Activated CD8-positive, alpha-beta memory T cell treated with anti-CD3 and anti-CD28 coated beads for 1 hour (primary cell): Measurements from ENCODE around the gene USP15.

ENCODE experiments used
- DNase-seq, 2 donors: peaks; one replicate each; pipeline ENCODE4 v3.0.0-alpha.2; 2020; ENCODE audit warnings: low read depth in 1 of 2; ENCODE audit errors: extremely low read depth in 1 of 2

Gene USP15

DNA sequence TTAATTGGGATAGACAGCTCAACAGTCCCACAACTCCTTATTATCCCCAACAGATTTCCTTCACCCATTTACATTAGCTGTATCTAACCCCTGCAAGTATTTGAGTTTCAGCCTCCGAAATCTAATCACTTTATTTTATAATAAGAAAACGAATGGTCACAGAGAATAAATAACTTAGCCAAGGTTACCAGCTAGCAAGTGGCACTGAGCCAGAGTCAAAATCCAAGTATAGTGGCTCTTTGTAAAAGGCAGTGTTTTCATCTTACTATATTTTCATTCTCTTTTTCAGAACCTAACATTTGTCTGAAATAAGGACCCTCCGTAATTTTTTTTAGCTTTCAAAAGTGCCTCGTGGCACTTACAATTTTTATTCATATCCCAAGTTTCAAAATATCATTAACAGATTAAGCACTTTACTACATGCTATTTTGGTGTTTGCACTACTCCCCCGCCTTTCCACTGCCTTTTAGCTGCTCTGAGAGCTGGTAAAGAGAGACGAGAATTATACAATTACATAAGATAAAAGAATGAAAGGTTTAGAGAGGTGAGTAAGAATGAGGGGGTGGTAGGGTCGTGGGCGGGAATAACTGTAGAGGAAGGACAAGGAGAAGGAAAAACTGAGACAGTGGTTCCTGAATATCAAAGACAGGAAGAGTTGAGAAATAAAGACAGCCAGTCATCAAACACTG lies 3.7 kb upstream of the USP15 start:
- peak in 1 of 2 donors; percentile 14 for DNase-seq

- DNase-seq: no peak
These were observed 2.0 kb upstream of the USP15 start for GRCh38 chr12:62258231-62258630.

DNA sequence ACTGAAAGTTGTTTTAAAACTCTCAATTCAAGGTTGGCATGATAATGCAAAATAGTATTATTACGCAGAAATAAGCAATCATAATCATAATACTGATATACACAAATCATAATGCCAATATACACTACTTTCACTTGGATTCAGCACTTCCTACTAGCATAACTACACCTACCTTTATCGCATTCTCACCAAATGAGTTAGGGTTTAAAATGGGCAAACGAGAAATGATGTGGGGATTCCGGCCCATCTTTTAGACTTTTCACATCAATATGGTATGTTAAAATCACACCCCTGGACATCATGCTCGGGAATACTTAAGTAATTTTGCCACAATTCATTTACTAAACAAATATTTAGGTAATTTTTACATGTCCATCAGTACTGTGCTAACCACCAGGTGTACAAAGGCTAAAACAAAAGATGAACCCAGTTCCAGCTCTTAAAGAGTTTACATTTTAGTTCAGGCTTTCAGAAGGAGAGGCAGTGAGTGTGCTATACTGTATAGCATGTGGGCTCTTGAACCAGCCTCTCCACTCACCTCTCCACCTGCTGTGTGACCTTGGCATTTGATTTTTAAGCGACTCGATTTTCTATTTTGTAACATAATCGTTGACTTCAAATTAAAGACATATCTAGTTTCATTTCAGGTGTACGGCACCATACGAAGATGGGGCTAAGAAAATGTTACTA lies 1.1 kb upstream of the USP15 start:
- no peak for DNase-seq

DNA sequence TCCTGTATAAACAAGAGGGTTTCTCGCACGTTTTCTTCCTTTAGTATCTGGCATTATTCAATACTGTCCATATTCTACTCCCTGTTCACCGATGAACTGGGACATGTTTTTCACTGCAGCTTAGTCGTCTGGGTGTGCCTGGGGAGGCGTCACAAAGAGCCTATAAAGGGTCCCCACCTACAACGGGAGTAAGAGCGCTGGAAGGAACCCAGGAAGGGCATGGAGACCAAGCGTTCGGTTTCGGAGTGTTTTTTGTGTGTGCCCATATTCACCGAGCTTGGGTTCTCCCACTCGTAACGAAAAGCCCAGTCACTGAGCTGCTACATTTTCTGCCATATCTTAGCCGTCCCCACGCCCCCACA lies 592 bp upstream of the USP15 start:
- DNase-seq: no peak

GRCh38 chr12:62260733-62261683 lies 804 bp downstream of the USP15 start:
- peak; percentile 25 to 27 for DNase-seq

GRCh38 chr12:62261876-62262517 lies 1.8 kb downstream of the USP15 start:
- no peak for DNase-seq

GRCh38 chr12:62263232-62263631 lies 3.0 kb downstream of the USP15 start:
- DNase-seq: no peak

- no peak for DNase-seq
These were observed 3.8 kb downstream of the USP15 start for GRCh38 chr12:62263966-62264365.

GRCh38 chr12:62264706-62265105 lies 4.5 kb downstream of the USP15 start:
- no peak for DNase-seq

DNA sequence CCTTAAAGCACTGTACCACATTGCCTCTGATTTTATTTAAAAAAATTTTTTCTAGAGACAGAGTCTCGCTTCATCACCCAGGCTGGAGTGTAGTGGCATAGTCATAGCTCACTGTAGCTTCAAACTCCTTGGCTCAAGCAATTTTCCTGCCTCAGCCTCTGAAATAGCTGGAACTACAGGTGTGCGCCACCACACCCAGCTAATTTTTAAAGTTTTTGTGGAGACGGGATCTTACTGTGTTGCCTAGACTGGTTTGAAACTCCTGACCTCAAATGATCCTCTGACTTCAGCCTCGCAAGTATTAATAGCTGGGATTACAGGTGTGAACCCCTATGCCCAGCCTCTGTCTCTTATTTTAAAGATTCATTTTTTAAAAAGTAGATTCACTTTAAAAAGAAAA lies 5.3 kb downstream of the USP15 start:
- no peak for DNase-seq

DNA sequence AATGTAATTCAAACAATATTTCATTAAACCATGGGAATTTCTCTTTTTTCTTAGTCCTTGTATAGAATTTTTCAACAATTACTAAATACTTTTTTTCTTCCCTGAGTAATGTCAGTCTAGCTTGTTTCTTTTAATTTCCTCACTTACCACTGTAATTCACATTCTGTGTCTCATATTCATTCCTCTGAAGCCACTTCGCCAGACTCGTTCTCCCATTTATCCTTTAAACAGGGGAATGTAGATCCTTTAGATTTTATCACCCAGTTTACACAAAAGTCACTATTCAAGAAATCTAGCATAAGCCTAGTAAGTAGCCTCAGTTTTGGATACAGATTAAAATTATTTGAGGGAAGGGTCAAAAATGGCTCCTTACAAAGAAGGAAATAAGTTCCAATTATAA lies 6.8 kb downstream of the USP15 start:
- DNase-seq: no peak

GRCh38 chr12:62267480-62267879 lies 7.3 kb downstream of the USP15 start:
- no peak for DNase-seq

DNA sequence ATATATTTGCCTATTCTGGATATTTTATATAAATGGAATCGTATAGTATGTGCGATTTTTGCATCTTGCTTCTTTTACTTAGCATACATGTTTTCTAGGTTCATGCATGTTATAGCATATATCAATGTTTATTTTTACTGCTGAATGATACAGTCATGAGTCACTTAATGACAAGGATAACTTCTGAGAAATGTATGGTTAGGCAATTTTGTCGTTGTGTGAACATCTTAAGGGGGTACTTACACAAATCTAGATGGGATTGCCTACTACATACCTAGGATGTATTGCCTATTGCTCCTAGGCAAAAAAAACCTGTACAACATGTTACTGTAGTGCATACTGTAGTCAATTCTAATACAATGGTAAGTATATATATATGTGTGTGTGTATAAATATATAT lies 8.8 kb downstream of the USP15 start:
- no peak for DNase-seq

- DNase-seq: no peak
These were observed 9.4 kb downstream of the USP15 start for GRCh38 chr12:62269464-62270228.

DNA sequence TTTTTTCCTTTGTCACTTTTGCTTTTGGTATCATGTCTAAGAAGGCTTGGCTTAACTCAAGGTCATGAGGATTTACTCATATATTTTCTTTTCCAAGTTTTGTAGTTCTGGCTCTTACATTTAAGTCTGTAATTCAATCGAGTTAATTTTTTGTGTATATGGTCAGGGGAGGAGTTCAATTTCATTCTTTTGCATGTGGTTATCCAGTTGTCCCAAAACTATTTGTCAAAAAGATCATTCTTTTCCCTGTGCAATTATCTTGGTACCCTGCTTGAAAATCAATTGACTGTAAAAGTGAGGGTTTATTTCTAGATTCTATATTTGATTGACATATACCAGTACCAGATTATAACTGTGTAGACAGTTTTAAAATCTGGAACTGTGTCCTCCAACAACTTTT lies 10.2 kb downstream of the USP15 start:
- no peak for DNase-seq

- DNase-seq: no peak
These were observed 10.7 kb downstream of the USP15 start for GRCh38 chr12:62270872-62271271.

- DNase-seq: no peak
These were observed 12.8 kb downstream of the USP15 start for GRCh38 chr12:62272936-62273552.

DNA sequence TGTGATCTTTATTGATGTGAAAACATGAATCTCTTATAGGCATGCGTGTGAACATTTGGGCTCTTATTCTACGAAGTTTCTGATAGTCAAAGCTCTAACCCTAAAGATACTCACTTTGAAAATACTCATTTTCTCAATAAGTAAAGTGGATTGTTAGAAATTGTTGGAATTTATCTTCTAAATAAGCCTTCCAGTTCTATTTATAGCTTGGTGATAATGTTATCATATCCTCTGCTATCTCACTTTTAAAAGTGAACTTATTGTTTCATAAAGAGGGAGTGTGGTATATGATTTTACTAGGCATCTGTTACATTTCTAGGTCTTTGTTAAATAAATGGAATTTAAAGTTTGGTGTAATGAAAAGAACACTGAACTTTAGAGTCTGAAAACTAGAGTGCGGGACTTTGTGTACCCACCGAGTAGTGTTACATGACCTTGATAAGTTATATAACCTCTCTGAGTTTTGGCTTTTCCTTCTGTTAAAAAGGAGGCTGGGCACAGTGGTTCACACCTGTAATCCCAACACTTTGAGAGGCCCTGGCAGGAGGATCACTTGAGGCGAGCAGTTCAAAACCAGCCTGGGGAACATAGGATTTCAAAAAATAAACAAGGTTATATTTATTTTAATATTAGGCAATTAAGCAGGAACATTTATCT lies 13.6 kb downstream of the USP15 start:
- DNase-seq: no peak

DNA sequence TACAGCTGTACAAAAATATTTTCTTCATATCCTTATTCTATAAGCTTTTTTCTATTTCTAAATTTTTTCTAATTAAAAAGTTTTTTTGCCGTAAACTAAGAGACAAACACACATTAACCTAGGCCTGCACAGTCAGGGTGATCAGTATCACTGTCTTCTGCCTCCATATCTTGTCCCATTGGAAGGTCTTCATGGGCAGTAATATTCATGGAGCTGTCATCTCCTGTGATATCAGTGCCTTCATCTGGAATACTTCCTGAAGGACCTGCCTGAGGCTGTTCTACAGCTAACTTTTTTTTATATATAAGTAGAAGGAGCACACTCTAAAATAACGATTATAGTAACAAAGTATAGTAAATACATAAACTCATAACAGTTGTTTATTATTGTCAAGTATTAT lies 17.8 kb downstream of the USP15 start:
- no peak for DNase-seq
